DMS79 (cell line): Measurements from ENCODE around the gene HS3ST5.

ENCODE experiments used
- DNase-seq: peaks from one replicate; lab custom pipeline; 2025; lab: John Stamatoyannopoulos, UW

The HS3ST5 gene

GRCh38 chr6:114342826-114343781 is at the start of gene HS3ST5:
Gene HS3ST5 (minus strand): TSS chr6:114343023. CDS start chr6:114062845, 280,178 bp downstream.
- DNase-seq, result no peak

- no peak for DNase-seq
Observed at GRCh38 chr6:114390176-114390575, 47.4 kb upstream of the HS3ST5 start.

GRCh38 chr6:114389111-114389510 is 46.3 kb upstream of the HS3ST5 start:
- DNase-seq, result no peak

GRCh38 chr6:114382406-114382805 is 39.6 kb upstream of the HS3ST5 start:
- no peak for DNase-seq

GRCh38 chr6:114377881-114378280 is 35.1 kb upstream of the HS3ST5 start:
- no peak for DNase-seq

- DNase-seq, result no peak
Observed at GRCh38 chr6:114376611-114377175, 33.9 kb upstream of the HS3ST5 start.

- no peak for DNase-seq
Observed at GRCh38 chr6:114375541-114376192, 32.8 kb upstream of the HS3ST5 start.

- no peak for DNase-seq
Observed at GRCh38 chr6:114367315-114367961, 24.6 kb upstream of the HS3ST5 start.

GRCh38 chr6:114366899-114367298 is 24.1 kb upstream of the HS3ST5 start:
- DNase-seq, result no peak

GRCh38 chr6:114364301-114364700 is 21.5 kb upstream of the HS3ST5 start:
- no peak for DNase-seq

GRCh38 chr6:114362957-114363356 is 20.1 kb upstream of the HS3ST5 start:
- DNase-seq, result no peak

- no peak for DNase-seq
Observed at GRCh38 chr6:114362396-114362795, 19.6 kb upstream of the HS3ST5 start.

- DNase-seq, result no peak
Observed at GRCh38 chr6:114361036-114361435, 18.2 kb upstream of the HS3ST5 start.

- no peak for DNase-seq
Observed at GRCh38 chr6:114355300-114355699, 12.5 kb upstream of the HS3ST5 start.

GRCh38 chr6:114354482-114354881 is 11.7 kb upstream of the HS3ST5 start:
- no peak for DNase-seq

- no peak for DNase-seq
Observed at GRCh38 chr6:114346451-114346850, 3.6 kb upstream of the HS3ST5 start.

- no peak for DNase-seq
Observed at GRCh38 chr6:114344971-114345275, 2.1 kb upstream of the HS3ST5 start.

- no peak for DNase-seq
Observed at GRCh38 chr6:114344246-114344970, 1.6 kb upstream of the HS3ST5 start.

- no peak for DNase-seq
Observed at GRCh38 chr6:114343782-114344144, 940 bp upstream of the HS3ST5 start.

- no peak for DNase-seq
Observed at GRCh38 chr6:114342086-114342825, 567 bp downstream of the HS3ST5 start.

- DNase-seq, result no peak
Observed at GRCh38 chr6:114339706-114340105, 3.1 kb downstream of the HS3ST5 start.
